Mammary epithelial cell (primary cell): Measurements from ENCODE around the gene IL19.
A peak's percentile ranks its signal among the peaks of the same experiment; 100 is the strongest.

ENCODE experiments used
- CTCF ChIP-seq, 2 donors: IDR thresholded peaks in 1 of 2; conservative IDR thresholded peaks in 1 of 2; 2 replicates each; pipeline ENCODE4 v1.5.1; 2011 to 2012; ENCODE audit warnings: inconsistent platforms in 2 of 2, low read length in 2 of 2, mild to moderate bottlenecking in 2 of 2, control low read depth in 1 of 2, low read depth in 1 of 2; ENCODE audit not compliant: insufficient read depth in 1 of 2; ENCODE audit errors: extremely low read depth in 1 of 2
- EZH2 ChIP-seq: IDR thresholded peaks from 2 replicates; pipeline ENCODE4 v1.6.1; 2012; ENCODE audit warnings: low read length, inconsistent platforms, borderline replicate concordance

DNA sequence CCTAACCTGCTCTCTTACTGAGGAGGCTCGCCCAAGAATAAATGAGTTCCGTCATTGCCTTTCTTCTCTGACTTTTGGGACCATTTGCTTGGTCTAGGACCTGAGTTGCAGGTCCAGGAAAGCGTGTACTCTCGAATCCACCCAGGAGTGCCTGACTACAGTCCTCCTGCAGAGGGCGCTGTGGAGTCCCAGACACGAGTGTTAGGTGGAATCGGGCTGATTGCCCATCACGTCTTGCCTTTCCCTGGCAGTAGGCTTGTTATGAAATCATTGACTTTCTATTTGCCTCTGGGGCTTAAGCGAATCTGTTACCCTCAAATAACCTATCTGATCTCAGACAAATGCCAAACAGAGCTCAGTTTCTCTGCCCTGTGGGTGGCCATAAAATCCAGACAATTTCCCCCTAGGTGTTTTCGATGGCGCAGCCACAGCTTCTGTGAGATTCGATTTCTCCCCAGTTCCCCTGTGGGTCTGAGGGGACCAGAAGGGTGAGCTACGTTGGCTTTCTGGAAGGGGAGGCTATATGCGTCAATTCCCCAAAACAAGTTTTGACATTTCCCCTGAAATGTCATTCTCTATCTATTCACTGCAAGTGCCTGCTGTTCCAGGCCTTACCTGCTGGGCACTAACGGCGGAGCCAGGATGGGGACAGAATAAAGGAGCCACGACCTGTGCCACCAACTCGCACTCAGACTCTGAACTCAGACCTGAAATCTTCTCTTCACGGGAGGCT is 94.5 kb downstream of the IL19 start, which contains the start of gene IL20:
- TF ChIP-seq CTCF (conservative IDR thresholded peaks at IDR 0.05 in 1 of 2, IDR thresholded peaks at IDR 0.05 in 1 of 2; ENCODE audit: extremely low read depth in 1 of 2, insufficient read depth in 1 of 2, low read depth in 1 of 2, low read length in 2 of 2) (peak; percentile 98 to 99), EZH2 (no peak)
